Frontal cortex (tissue), 4 donors: ENCODE measurements around the gene APOL2. TPM values are rescaled to one million over a fixed set of nuclear protein-coding genes. Genes with fewer than 3 reads are reported as not detected.
A peak's percentile ranks its signal among the peaks of the same experiment; 100 is the strongest.

ENCODE experiments used
- DNase-seq, 2 donors: peaks; one replicate each; pipeline ENCODE4 v3.0.0; 2012; ENCODE audit warnings: low spot score in 2 of 2
- FAIRE-seq: peaks from 2 replicates; lab custom pipeline; 2012; peaks lifted over from hg19 to GRCh38; lab: Jason Lieb, UNC
- small RNA-seq: library from RNA; depleted of rRNA; stranded (forward); fragments of <200 nt; gene quantifications from one replicate; pipeline ENCODE3, GENCODE V24; 2014
- total RNA-seq: library from RNA; depleted of rRNA; stranded (reverse); fragments of >200 nt; gene quantifications from one replicate; pipeline ENCODE4 v1.2.3, GENCODE V29; 2014
- donor health status: control.
- donor health status: control.
- donor health status: control.

Gene APOL2
- total RNA-seq, 1 donor from 2014 or later, result 5.3 TPM

GRCh38 chr22:36184433-36185025, 54.8 kb downstream of the APOL2 start:
- FAIRE-seq, result no peak
- peak in 1 of 2 donors; percentile 57 for DNase-seq

GRCh38 chr22:36183446-36183845, 55.9 kb downstream of the APOL2 start:
- FAIRE-seq, result no peak

GRCh38 chr22:36182857-36183256, 56.5 kb downstream of the APOL2 start:
- no peak for DNase-seq
- FAIRE-seq, result no peak

More at GRCh38 chr22:36183446-36183845, 55.9 kb downstream of the APOL2 start:
- DNase-seq, result no peak

GRCh38 chr22:36182056-36182455, 57.3 kb downstream of the APOL2 start:
- no peak for FAIRE-seq
- DNase-seq, result no peak

GRCh38 chr22:36180928-36181327, 58.4 kb downstream of the APOL2 start:
- DNase-seq (no peak), FAIRE-seq (no peak)

GRCh38 chr22:36180038-36180880, 59.1 kb downstream of the APOL2 start:
- FAIRE-seq (no peak), DNase-seq (peak; percentile 28 to 65)

GRCh38 chr22:36177160-36177559, 62.2 kb downstream of the APOL2 start:
- no peak for FAIRE-seq
- DNase-seq, result no peak

Small RNAs within 50 kb of the gene (small RNA-seq; reads per million reads assigned to genes)
- not detected for gene MIR6819

Other genes starting within 250 kb of the APOL2 start
- 390 TPM for gene RBFOX2, start 210.7 kb downstream of the APOL2 start, total RNA-seq
- gene APOL3, start 78.8 kb downstream of the APOL2 start, total RNA-seq, result 1.6 TPM
- gene APOL4, start 37.7 kb downstream of the APOL2 start, total RNA-seq, result 7.7 TPM
- gene APOL1, start 13.6 kb upstream of the APOL2 start, total RNA-seq, result 1.2 TPM
- gene MYH9, start 148.4 kb upstream of the APOL2 start, total RNA-seq, result 32.2 TPM
- gene TXN2, start 242.1 kb upstream of the APOL2 start, total RNA-seq, result 17.9 TPM